B cell (primary cell): ENCODE measurements around the gene RAB3IL1. TPM values are rescaled to one million over a fixed set of nuclear protein-coding genes. Genes with fewer than 3 reads are reported as not detected.

ENCODE experiments used
- ATAC-seq: fragments of 200-7000 bp; cut with Tn5 transposase; one replicate; pipeline ENCODE4 v1.10.0; 2021; ENCODE audit warnings: low read depth, mild to moderate bottlenecking, moderate number of reproducible peaks, moderate library complexity
- CTCF ChIA-PET: fragments of 350-600 bp; sonication (Branson Sonifier 250); formaldehyde crosslinking; loops from one replicate; lab custom pipeline; 2021; ENCODE audit warnings: antibody characterized with exemption, inconsistent platforms; lab: Charles Lee
- POLR2A ChIA-PET: fragments of 350-600 bp; sonication (Branson Sonifier 250); formaldehyde crosslinking; loops from one replicate; lab custom pipeline; 2021; ENCODE audit warnings: antibody characterized with exemption; lab: Charles Lee
- DNase-seq: peaks from one replicate; pipeline ENCODE4 v3.0.0; 2013
- H2AFZ ChIP-seq: 2 replicates; pipeline ENCODE4 v1.6.1; 2012; ENCODE audit warnings: mild to moderate bottlenecking, low read depth, low read length; ENCODE audit not compliant: insufficient read depth, poor library complexity, severe bottlenecking
- H3K27ac ChIP-seq, 2 donors: 1 replicate in 1 of 2; 2 replicates in 1 of 2; pipeline ENCODE4 v1.5.1; 2012 to 2013; ENCODE audit warnings: low read length in 2 of 2, mild to moderate bottlenecking in 2 of 2, moderate library complexity in 1 of 2
- H3K27me3 ChIP-seq, 4 experiments: fragments of 200-600 bp in 1 of 4; sonication (generic) in 1 of 4; replicated peaks in 1 of 4; 1 replicate in 2 of 4; 2 replicates in 2 of 4; pipeline versions ENCODE4 v1.6.1 to v1.7.0; 2013 to 2016; ENCODE audit warnings: low read length in 3 of 4, mild to moderate bottlenecking in 2 of 4, mixed read lengths in 1 of 4, moderate library complexity in 1 of 4; ENCODE audit not compliant: insufficient read depth in 4 of 4, control insufficient read depth in 3 of 4; ENCODE audit errors: control extremely low read depth in 1 of 4
- H3K36me3 ChIP-seq, 2 experiments: replicated peaks in 1 of 2; 1 replicate in 1 of 2; 2 replicates in 1 of 2; pipeline versions ENCODE4 v1.6.1 to v1.7.1; 2013; ENCODE audit warnings: low read length in 1 of 2; ENCODE audit not compliant: insufficient read depth in 2 of 2, control insufficient read depth in 1 of 2; ENCODE audit errors: control extremely low read depth in 1 of 2, extremely low read depth in 1 of 2
- H3K4me1 ChIP-seq, 2 donors: fragments of 200-600 bp in 1 of 2; sonication (generic) in 1 of 2; 1 replicate in 1 of 2; 2 replicates in 1 of 2; pipeline versions ENCODE4 v1.5.1 to v1.6.1; 2013 to 2017; ENCODE audit warnings: low read length in 2 of 2; ENCODE audit not compliant: control insufficient read depth in 2 of 2, insufficient read depth in 2 of 2
- H3K4me2 ChIP-seq: replicated peaks from 2 replicates; pipeline ENCODE3; 2012; ENCODE audit warnings: mild to moderate bottlenecking, low read depth, low read length; ENCODE audit not compliant: poor library complexity, severe bottlenecking
- H3K4me3 ChIP-seq, 5 experiments: fragments of 200-600 bp in 1 of 5; sonication (generic) in 1 of 5; 1 replicate in 3 of 5; 2 replicates in 2 of 5; pipeline versions ENCODE4 v1.5.1 to v1.7.0; 2011 to 2016; ENCODE audit warnings: low read length in 4 of 5, mild to moderate bottlenecking in 4 of 5, low read depth in 2 of 5, control low read depth in 1 of 5, moderate library complexity in 1 of 5; ENCODE audit not compliant: insufficient read depth in 1 of 5; ENCODE audit errors: control extremely low read depth in 1 of 5, extremely low read depth in 1 of 5
- H3K79me2 ChIP-seq: fragments of 200-600 bp; sonication (generic); one replicate; pipeline ENCODE4 v1.6.0; 2016; ENCODE audit warnings: low read length; ENCODE audit not compliant: control insufficient read depth, insufficient read depth
- H3K9ac ChIP-seq: fragments of 200-600 bp; sonication (generic); 2 replicates; pipeline ENCODE4 v1.6.1; 2017; ENCODE audit warnings: mild to moderate bottlenecking, low read length, moderate library complexity
- H3K9me3 ChIP-seq, 3 donors: one replicate each; pipeline versions ENCODE4 v1.6.1 to v1.7.1; 2013; ENCODE audit warnings: low read length in 2 of 3; ENCODE audit not compliant: control insufficient read depth in 2 of 3, insufficient read depth in 1 of 3; ENCODE audit errors: control extremely low read depth in 1 of 3
- H4K20me1 ChIP-seq: 2 replicates; pipeline ENCODE4 v1.6.0; 2012; ENCODE audit warnings: mild to moderate bottlenecking, low read length; ENCODE audit not compliant: insufficient read depth, control insufficient read depth, poor library complexity, severe bottlenecking
- H3K27ac Mint-ChIP-seq: one replicate; pipeline ENCODE4 v1.8.0; 2021; ENCODE audit warnings: mixed read lengths
- H3K27me3 Mint-ChIP-seq: one replicate; pipeline ENCODE4 v1.8.0; 2021; ENCODE audit warnings: mixed read lengths
- H3K4me1 Mint-ChIP-seq: one replicate; pipeline ENCODE4 v1.8.0; 2021; ENCODE audit warnings: mixed read lengths
- H3K4me3 Mint-ChIP-seq: one replicate; pipeline ENCODE4 v1.8.0; 2021; ENCODE audit warnings: mixed read lengths
- H3K9me3 Mint-ChIP-seq: one replicate; pipeline ENCODE4 v1.8.0; 2022; ENCODE audit warnings: mixed read lengths; ENCODE audit not compliant: insufficient read depth
- CTCF ChIP-seq: fragments of 200-600 bp; IDR thresholded peaks from one replicate; pipeline ENCODE4 v1.8.0; 2022; ENCODE audit warnings: antibody characterized with exemption, mild to moderate bottlenecking
- EZH2 ChIP-seq: IDR thresholded peaks from 2 replicates; pipeline ENCODE4 v1.6.1; 2012; ENCODE audit warnings: borderline replicate concordance, low read depth, mild to moderate bottlenecking, moderate library complexity, low read length; ENCODE audit not compliant: insufficient read depth, poor library complexity, severe bottlenecking
- WGBS: methylation state at CpG from one replicate; pipeline ENCODE4 v1.1.5; 2013; ENCODE audit warnings: missing lambda C conversion rate; ENCODE audit not compliant: insufficient coverage; 5-methylcytosine and 5-hydroxymethylcytosine counted together
- intact Hi-C: fragments of 100-400 bp; cut with micrococcal nuclease; formaldehyde crosslinking; loops from one replicate; pipeline ENCODE4 v1.10.0; 2022
- polyA plus RNA-seq: library from polyadenylated mRNA; depleted of rRNA; stranded (reverse); fragments of >200 nt; gene quantifications from 2 replicates; pipeline ENCODE4 v1.2.3, GENCODE V29; 2012
- total RNA-seq, 2 donors: library from RNA; stranded (reverse); fragments of 120-200 nt in 1 of 2; gene quantifications; 1 replicate in 1 of 2; 2 replicates in 1 of 2; pipeline versions ENCODE4 v1.2.3 to v1.2.4, GENCODE V29; 2013 to 2022

RAB3IL1 gene
- total and polyA plus RNA-seq, 2 donors (not counting 1 experiment from before 2014, with no cell fraction given): 0.27 TPM; not detected in 1

DNA sequence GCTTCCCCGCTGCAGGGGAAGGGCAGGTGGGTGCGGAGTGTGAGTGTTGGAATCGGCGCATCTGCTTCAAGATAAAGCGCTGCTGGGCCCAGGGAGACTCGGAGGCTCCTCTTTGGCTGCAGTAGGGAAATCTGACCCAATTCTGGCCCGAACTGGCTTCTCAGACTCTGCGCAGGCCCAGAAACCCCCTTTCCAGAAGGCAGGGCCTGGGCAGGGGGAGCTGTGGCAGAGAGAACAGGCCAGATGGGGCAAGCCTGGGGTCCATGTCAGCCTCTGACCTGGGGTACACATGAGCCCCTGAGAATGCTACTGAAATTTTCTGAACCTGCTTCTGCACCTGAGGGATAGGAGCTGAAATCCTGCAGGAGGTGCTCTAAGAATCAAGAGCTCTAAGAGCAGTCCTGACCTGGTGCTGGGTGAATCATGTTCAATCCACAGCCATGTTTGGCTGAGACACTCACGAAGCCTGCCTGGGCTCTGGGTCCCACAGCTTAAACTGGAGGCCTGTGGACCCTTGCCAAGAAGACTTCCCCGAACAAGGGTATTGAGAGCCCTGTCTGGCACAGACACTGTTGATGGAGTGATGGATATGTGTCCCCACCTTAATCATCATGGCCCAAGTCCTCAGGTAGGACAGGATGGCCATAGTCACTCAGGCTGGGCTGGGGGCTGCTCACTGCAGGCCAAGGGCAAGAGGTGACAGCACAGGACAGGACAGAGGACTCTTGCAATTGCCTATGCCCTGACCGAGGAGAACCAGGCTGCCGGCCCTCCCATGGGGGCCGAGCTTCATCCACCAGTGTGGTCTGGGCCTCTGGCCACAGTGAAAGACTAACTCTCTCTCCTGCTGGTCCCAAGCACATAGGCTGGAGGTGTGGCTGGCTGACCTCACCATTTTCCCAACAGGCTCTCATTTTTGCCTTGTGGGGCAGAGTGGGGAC is 6.9 kb downstream of the RAB3IL1 start:
- no peak overlapping the region for H3K27ac Mint-ChIP-seq
- H3K9me3 ChIP-seq: no peaks in the 10 kb centered on the region
- TF ChIP-seq EZH2: no peak
- TF ChIP-seq CTCF: no peak
- peaks cover 0 to 9% (median 0%) of the 10 kb centered on the region in 4 experiments for H3K27me3 ChIP-seq
- peaks cover 18% of the 10 kb centered on the region for H3K27me3 Mint-ChIP-seq
- no peak overlapping the region for H3K4me3 Mint-ChIP-seq
- H4K20me1 ChIP-seq: no peaks in the 10 kb centered on the region
- intact Hi-C loops: no loop called here
- no peak overlapping the region for H3K27ac ChIP-seq
- H2AFZ ChIP-seq: no peak overlapping the region
- no peaks in the 10 kb centered on the region for H3K9me3 Mint-ChIP-seq
- no peak for DNase-seq
- H3K4me2 ChIP-seq: no peak overlapping the region
- no peaks in the 10 kb centered on the region for H3K36me3 ChIP-seq
- no peaks in the 10 kb centered on the region for H3K79me2 ChIP-seq
- H3K4me1 ChIP-seq: peaks cover 0 to 3% of the 10 kb centered on the region in 2 donors
- no peaks in the 10 kb centered on the region for H3K4me1 Mint-ChIP-seq
- no peak overlapping the region for H3K9ac ChIP-seq
- CTCF ChIA-PET: interaction anchor here (1.7 kb wide), 1 partner anchor 171 kb away, joined by 4 read pairs; no protein-coding TSS in a partner anchor
- no peak overlapping the region for H3K4me3 ChIP-seq
- POLR2A ChIA-PET: interaction anchor here (0.5 kb wide), 1 partner anchor 22 kb away, joined by 6 read pairs; no protein-coding TSS in a partner anchor
- WGBS: 95% methylated on average over 13 of the region's 13 CpGs
- no peak for ATAC-seq
